Left ventricle myocardium inferior (tissue), 1 donor: ENCODE results near the gene DAPK3. TPM values are rescaled to one million over a fixed set of nuclear protein-coding genes. Genes with fewer than 3 reads are reported as not detected.

Source experiments
- DNase-seq: peaks from one replicate; pipeline ENCODE4 v3.0.0-alpha.2; 2020
- H3K27ac ChIP-seq: fragments of 200-600 bp; replicated peaks from 2 replicates; pipeline ENCODE4 v1.8.0; 2021
- H3K27me3 ChIP-seq: fragments of 200-600 bp; 2 replicates; pipeline ENCODE4 v1.8.0; 2021; ENCODE audit warnings: low read depth
- H3K36me3 ChIP-seq: fragments of 200-600 bp; 2 replicates; pipeline ENCODE4 v1.8.0; 2021
- H3K4me1 ChIP-seq: fragments of 200-600 bp; 2 replicates; pipeline ENCODE4 v1.8.0; 2021
- H3K4me3 ChIP-seq: fragments of 200-600 bp; 2 replicates; pipeline ENCODE4 v1.8.0; 2021; ENCODE audit warnings: mild to moderate bottlenecking, moderate library complexity
- H3K9me3 ChIP-seq: fragments of 200-600 bp; replicated peaks from 2 replicates; pipeline ENCODE4 v1.8.0; 2021
- intact Hi-C: fragments of 100-400 bp; cut with micrococcal nuclease; formaldehyde crosslinking; loops from one replicate; pipeline ENCODE4 v1.11.0; 2022
- long read RNA-seq: library from polyadenylated mRNA; unstranded; transcript quantifications from one replicate; pipeline ENCODE4 v2.0.0, GENCODE V29; 2021
- total RNA-seq: library from RNA; stranded (reverse); fragmentation: NEBNext Ultra II Directional; extraction: Animal tissue kit (Norgen Biotek cat#: 25700); gene quantifications from one replicate; pipeline ENCODE4 v1.2.1, GENCODE V29; 2021
- TF ChIP-seq, protein P1 (sequence below): fragments of 200-600 bp; IDR thresholded peaks from 2 replicates; pipeline ENCODE4 v1.8.0; 2021; ENCODE audit warnings: antibody characterized with exemption, mild to moderate bottlenecking, borderline replicate concordance
- donor health status: DM: no; HTN: yes; CAD: no; lungs with severe emphysema.

The DAPK3 gene
- total RNA-seq = 74.6 TPM
- long read RNA-seq, transcript DAPK3-202 (9 exons, 2,257 nt) = major isoform, 20 of 178 reads
- long read RNA-seq, partial matches to known transcripts = 10 of 178 reads
- long read RNA-seq, other reads (novel, unspliced or antisense) = 145 of 178 reads

DNA sequence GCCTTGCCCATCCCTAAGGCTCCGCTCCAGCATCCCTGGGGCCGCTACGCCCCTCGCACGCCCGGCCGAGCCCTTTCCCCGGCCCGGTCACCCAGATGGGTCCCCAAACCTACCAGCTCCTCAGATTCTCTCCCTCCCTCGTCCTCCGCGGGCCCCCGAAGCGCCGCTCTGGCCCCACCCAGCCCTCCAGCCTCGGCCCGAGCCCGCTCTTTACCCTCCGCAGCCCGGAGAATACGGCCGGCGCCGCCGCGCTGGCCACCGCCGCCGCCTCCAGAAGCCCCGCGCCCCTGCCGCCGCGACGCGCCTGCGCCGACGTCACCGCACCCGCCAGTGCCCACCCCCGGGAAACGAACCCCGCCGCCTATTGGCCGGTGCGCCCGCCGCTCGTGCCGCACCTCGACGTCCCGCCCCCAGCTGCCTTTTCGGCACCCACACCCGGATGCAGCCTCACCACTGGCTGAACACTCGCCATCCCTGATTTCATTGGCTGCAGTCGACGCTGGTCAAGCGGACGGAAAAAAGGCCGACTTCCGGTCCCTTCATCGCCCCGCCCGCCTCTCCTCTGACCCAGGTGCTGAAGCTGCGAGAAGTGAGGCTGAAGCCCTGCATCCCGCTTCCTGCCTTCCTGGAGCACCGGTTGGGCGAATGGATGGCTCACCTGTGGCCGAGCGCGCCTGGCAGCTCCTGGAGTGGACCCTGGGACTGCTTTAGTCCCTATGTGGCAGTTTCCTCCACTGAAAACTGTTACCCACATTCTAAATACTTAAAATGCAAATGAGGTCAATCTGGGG, at the start of gene DAPK3:
Gene DAPK3, minus strand, starts transcription at position 292 of the 791 bp plus-strand sequence. CDS start 1,364 bp downstream, outside the sequence.
- intact Hi-C loops = no loop called here

DNA sequence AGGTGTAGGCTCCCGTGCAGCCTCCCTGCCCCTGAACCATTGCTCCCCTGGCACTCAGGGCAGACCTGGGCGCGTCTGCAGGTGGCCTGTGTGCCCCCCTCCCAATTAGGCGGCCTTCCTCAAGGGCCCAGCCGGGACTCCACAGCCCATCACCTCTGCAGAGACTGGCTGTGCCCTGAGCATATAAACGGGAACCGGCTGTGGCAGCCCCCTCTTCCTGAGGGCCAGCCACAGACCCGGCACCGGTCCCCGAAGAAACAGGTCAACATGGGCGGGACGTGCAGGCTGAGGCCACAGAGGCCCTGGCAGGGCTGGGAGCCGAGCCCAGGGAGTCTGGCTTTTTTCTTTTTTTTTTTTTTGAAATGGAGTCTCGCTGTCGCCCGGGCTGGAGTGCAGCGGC, 48.7 kb upstream of the DAPK3 start:
- no peak for DNase-seq
- Histone ChIP-seq H3K27ac (no peak overlapping the region), H3K4me3 (no peak overlapping the region), H3K27me3 (no peaks in the 10 kb centered on the region), H3K4me1 (peaks cover 55% of the 10 kb centered on the region), H3K36me3 (peaks cover 22% of the 10 kb centered on the region), H3K9me3 (peaks cover 9% of the 10 kb centered on the region)
- intact Hi-C loops = no loop called here
- TF ChIP-seq, protein P1, sequence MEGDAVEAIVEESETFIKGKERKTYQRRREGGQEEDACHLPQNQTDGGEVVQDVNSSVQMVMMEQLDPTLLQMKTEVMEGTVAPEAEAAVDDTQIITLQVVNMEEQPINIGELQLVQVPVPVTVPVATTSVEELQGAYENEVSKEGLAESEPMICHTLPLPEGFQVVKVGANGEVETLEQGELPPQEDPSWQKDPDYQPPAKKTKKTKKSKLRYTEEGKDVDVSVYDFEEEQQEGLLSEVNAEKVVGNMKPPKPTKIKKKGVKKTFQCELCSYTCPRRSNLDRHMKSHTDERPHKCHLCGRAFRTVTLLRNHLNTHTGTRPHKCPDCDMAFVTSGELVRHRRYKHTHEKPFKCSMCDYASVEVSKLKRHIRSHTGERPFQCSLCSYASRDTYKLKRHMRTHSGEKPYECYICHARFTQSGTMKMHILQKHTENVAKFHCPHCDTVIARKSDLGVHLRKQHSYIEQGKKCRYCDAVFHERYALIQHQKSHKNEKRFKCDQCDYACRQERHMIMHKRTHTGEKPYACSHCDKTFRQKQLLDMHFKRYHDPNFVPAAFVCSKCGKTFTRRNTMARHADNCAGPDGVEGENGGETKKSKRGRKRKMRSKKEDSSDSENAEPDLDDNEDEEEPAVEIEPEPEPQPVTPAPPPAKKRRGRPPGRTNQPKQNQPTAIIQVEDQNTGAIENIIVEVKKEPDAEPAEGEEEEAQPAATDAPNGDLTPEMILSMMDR = no peak

More for the DNA sequence above, at the start of gene DAPK3:
- H3K4me3 ChIP-seq = peak within 1 kb of the TSS; percentile 99
- no peaks in the 10 kb centered on the region for H3K9me3 ChIP-seq
- no peaks in the 10 kb centered on the region for H3K27me3 ChIP-seq
- peaks cover 56% of the 10 kb centered on the region for H3K4me1 ChIP-seq
- DNase-seq = peak; percentile 97
- peaks cover 34% of the 10 kb centered on the region for H3K36me3 ChIP-seq
- peak within 1 kb of the TSS; percentile 99 for H3K27ac ChIP-seq
- TF ChIP-seq, protein P1 = no peak

DNA sequence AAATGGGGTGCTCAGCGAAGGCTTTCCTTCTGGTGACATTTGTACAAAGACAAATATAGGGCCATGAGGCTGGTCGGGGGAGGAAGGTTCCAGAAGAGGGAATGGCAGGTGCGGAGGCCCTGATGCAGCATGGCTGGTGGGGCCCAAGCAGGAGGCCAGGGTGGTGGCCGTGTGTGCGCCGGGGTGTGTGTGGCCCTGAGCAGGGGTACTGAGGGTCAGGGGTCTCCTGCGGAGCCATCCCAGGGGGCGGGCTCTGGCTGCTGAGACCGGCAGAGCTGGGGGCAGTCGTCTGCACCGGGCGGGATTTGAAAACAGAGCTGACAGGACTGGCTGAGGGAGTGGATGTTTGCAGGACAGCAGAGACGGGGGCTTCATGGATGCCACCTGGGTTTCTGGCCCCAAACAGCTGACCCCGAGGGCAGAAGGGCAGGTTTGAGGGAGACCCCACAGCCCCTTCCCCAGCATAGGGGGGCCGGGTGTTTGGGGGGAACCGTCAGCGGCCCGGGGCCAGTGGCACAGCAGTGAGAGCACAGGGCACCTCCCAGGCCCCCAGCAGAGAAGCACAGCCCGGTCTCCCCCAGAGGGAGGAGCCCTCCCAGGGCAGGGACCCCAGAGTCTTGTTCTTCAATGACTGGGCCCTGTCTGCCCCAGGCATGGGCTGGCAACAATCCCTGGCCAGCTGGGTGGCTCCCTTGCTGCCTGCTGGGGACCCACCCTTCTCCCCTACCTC, 48.0 kb upstream of the DAPK3 start:
- H3K9me3 ChIP-seq = peaks cover 9% of the 10 kb centered on the region
- H3K4me1 ChIP-seq = peaks cover 55% of the 10 kb centered on the region
- DNase-seq = no peak
- H3K27ac ChIP-seq = no peak overlapping the region
- no peak overlapping the region for H3K4me3 ChIP-seq
- intact Hi-C loops = no loop called here
- no peaks in the 10 kb centered on the region for H3K27me3 ChIP-seq
- TF ChIP-seq, protein P1 = no peak
- H3K36me3 ChIP-seq = peaks cover 24% of the 10 kb centered on the region

DNA sequence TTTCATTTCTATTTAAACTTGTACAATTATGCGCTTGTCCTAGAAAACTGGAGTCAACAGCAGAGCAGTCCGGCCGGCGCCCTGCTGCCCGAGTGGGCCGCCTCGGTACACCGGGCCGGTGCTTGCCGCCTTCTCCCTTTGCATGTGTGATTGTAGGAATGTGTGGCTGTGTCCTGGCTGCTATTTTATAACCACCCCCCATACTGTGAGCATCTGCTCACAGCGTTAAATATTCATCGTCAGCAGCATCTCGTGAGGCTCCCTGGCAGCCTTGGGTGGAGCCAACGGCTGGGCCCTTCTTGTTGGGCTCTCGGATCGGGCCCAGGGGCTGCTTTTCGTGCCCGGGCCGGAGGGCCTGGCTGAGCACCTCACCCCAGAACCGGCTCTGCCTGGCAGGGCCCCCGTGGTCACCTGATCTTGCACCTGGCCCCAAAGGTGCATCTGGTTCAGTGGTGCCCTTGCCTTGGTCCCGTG, 47.3 kb upstream of the DAPK3 start:
- H3K27me3 ChIP-seq = no peaks in the 10 kb centered on the region
- H3K36me3 ChIP-seq = peaks cover 31% of the 10 kb centered on the region
- DNase-seq = no peak
- intact Hi-C loops = no loop called here
- H3K4me3 ChIP-seq = no peak overlapping the region
- TF ChIP-seq, protein P1 = no peak
- H3K9me3 ChIP-seq = peaks cover 9% of the 10 kb centered on the region
- peaks cover 55% of the 10 kb centered on the region for H3K4me1 ChIP-seq
- no peak overlapping the region for H3K27ac ChIP-seq

DNA sequence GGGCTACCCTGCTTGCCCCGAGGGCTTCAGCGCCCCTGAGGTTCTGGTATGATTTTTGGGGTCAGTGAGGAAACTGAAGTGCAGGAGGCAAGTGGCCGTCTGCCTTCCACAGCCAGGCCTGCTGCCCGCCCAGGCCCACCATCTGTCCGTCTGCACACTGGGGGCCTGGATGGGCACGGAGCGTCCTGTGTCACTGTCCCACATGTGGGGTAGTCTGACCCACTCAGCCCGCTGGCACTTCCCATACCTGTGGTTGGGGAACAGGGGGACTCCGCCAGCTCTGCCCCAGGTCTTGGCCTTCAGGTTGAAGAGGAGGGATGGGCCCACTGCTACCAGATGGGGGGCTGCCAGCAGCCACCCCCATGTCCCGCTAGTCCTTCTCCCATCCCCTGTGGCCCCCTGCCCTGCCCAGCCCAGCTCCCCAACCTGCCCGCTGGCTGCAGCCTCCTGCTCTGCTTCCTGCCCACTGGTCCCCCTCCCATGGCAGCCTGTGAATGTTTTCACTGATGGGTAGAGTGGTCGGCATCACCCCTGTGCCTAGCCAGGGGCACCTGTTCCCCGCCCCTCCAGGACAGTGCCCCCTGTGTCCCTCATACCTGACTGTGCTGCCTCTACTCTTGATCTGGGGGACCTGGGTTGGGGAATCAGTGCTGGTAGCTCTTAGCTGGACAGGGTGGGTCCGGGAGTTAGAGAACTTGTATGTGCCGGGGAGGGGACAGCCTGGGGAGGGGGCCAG, 46.2 kb upstream of the DAPK3 start:
- H3K9me3 ChIP-seq = peaks cover 6% of the 10 kb centered on the region
- no peaks in the 10 kb centered on the region for H3K27me3 ChIP-seq
- no peak for DNase-seq
- TF ChIP-seq, protein P1 = no peak
- H3K4me3 ChIP-seq = peak overlapping the region; percentile 60
- H3K4me1 ChIP-seq = peaks cover 59% of the 10 kb centered on the region
- H3K36me3 ChIP-seq = peaks cover 34% of the 10 kb centered on the region
- peak overlapping the region; percentile 90 for H3K27ac ChIP-seq
- intact Hi-C loops = no loop called here
